Measurements from ENCODE around the gene ASPSCR1.
"Not testable (repeated sequence)": the region's sequence is repeated elsewhere in the genome, so short reads cannot be mapped to it uniquely, and the experiment has no call there.

The ASPSCR1 gene

GRCh38 chr17:81942167-81942553 lies 35.3 kb upstream of the ASPSCR1 start:
- no peak for DNase-seq

- DNase-seq: no peak
Measured at GRCh38 chr17:81944858-81945257, 32.6 kb upstream of the ASPSCR1 start.

DNA sequence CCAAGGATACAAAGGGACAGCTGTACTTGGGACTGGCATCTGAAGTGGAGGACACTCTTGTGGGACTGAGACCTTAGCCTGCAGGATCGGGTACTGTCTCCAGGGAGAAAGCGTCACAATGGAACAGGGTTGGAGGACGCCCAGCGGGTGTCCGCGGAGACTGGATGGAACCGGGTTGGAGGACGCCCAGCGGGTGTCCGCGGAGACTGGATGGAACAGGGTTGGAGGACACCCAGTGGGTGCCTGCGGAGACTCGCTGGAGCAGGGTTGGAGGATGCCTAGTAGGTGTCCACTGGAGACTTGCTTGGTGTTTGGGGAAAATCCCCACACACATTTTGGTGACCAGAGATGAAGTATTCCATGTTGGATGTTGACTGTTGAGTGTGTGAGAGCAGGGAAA lies 30.2 kb upstream of the ASPSCR1 start, which contains the start of gene MYADML2:
MYADML2 (minus strand) TSS at position 45 of the 400 bp plus-strand sequence. CDS start 5,492 bp downstream, outside the sequence.
- DNase-seq: no peak

GRCh38 chr17:81948635-81949378 lies 28.6 kb upstream of the ASPSCR1 start:
- DNase-seq: no peak

- no peak for DNase-seq
Measured at GRCh38 chr17:81950501-81950900, 26.9 kb upstream of the ASPSCR1 start.

- no peak for DNase-seq
Measured at GRCh38 chr17:81951785-81952684, 25.4 kb upstream of the ASPSCR1 start.

DNA sequence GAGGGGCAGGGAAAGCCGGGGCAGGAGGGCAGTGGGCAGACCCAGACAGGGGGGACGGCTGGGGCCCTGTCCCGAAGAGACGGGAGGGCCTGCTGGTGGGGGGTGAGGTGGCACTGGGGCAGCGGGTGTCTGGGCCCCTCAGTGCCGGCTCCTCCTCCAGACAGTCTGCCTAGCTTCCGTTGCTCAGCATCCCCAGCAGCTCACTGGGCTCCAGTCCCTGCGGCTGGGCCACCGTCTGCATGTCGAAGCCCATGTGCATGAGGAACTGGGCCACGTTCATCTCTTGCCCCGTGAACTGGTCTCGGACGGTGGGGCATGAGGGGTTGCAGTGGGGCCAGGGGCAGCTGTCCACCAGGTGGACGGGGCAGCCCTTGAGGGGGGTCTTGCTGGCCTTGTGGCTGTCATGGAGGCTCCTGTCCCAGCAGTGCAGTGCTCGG lies 24.6 kb upstream of the ASPSCR1 start:
- DNase-seq: no peak

DNA sequence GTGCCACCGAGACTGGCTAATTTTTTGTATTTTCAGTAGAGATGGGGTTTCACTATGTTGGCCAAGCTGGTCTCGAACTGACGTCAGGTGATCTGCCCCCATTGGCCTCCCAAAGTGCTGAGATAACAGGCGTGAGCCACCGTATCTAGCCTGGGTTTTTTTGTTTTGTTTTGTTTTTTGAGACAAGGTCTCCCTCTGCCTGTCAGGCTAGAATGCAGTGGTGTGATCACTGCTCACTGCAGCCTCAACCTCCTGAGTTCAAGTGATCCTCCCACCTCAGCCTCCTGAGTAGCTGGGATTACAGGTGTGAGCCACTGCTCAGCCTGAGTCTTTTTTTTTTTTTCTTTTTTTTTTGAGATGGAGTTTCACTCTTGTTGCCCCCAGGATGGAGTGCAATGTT lies 24.0 kb upstream of the ASPSCR1 start:
- not testable (repeated sequence) for DNase-seq

DNA sequence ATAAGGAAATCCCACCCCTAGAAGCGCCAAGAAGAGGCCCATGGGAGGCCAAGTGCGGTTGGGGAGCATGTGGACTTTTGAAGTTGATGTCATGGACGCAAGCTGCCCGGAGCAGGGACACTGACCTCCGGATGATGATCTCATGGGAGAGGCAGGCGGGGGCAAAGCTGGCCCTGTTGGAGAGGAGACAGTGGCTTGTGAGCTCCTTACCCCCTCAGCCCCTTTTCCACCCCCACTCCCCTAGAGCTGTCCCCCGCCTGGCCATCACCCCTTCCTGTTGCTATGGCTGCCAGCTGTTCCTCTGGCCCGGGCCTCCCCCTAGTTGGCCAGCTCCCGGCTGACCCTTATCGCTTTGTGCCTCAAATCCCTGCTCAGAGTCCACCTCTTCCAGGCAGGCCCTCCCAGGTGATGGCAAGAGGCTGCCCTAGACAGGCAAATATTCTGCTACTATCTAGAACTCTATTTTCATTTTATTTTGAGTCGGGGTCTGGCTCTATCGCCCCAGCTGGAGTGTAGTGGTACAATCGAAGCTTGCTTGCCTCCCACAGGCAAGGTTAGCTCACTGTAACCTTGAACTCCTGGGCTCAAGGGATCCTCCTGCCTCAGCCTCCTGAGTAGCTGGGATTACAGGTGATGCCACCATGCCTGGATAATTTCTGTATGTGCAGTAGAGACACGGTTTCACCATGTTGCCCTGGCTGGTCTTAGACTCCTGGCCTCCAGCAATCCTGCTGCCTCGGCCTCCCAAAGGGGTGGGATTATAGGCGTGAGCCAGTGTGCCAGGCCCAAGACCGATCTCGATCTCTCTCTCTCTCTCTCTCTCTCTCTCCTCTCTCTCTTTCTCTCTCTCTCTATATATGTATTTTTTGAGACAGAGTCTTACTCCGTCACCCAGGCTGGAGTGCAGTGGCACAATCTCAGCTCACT lies 23.0 kb upstream of the ASPSCR1 start:
- DNase-seq: peak; percentile 39

- DNase-seq: no peak
Measured at GRCh38 chr17:81955058-81955681, 22.3 kb upstream of the ASPSCR1 start.

GRCh38 chr17:81955756-81956544 lies 21.5 kb upstream of the ASPSCR1 start:
- no peak for DNase-seq

DNA sequence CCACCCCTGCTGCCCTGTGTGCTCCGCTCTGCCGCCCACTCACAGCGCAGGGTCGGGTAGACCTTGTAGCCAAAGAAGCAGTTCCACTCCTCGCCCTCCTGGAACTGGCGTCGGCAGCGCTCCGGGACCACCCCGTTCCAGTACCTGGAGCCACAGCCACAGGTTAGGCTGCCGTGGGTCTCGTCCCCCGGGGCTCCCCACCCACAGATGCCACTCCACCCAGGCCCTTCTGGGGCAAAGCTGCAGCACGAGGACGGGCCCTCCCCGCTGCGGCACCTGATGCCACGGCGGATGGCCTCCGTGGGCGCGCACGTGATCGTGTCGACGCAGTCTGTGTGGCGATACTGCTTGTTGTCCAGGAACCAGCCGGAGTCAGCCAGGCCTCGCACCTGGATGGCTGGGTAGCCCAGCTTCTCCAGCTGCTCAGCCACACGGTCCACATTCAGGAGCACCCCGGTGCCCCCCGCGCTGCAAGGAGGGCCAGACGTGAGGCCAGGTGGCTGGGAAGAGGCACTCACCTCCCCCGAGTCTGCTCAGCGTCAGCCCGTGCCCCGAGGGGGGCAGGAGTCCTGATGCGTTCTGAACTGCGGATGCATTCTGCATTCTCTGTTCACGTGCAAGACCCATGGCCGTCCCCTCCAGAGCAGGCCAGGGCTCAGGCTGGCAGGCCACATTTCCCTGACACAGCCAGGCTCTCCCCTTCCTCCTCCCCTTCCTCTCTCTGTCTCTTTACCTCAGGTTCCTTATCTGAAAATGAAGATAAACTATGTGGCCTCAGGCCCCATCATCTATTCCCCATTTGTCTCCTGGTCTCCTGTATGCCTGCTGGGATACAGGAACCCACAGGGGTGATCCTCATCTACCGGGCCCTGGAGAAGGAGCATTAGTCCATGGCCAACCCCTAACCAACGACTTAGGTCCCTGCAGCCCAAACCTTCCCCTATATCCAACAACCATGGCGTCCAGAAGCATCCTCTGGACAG lies 20.5 kb upstream of the ASPSCR1 start:
- DNase-seq: no peak

- no peak for DNase-seq
Measured at GRCh38 chr17:81957691-81958432, 19.6 kb upstream of the ASPSCR1 start.

DNA sequence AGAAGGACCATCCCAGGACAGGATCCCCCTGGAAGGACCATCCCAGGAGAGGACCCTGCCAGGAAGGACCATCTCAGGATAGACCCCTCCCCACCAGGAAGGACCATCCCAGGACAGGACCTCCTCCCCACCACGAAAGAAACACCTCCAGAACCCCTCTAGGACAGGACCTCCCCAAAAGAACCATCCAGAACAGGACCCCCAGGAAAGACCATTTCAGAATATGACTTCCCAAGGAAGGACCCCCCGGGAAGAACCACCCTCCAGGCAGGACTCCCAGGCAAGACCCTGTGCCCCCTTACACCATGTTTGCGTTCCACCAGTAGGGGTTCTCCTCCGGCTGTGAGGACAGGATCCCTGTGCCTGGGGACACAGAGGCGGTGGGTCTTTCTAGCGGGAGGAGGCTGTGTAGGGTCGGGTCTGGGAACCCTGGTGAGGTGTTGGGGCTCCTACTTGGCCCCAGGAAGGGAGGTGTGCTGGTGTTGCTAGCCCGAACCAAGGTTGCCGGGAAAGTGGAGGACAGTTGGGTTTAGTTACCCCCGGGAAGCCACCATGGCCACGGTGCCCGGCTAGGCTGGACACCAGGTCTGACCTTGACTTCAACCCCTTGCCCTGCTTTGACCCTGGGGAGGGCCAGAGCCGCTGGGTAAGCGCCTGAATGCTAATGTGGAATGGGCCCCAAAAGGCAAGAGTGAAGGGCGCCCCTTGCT lies 18.6 kb upstream of the ASPSCR1 start:
- DNase-seq: no peak

- peak; percentile 55 for DNase-seq
Measured at GRCh38 chr17:81959362-81960129, 17.9 kb upstream of the ASPSCR1 start.

- DNase-seq: no peak
Measured at GRCh38 chr17:81960130-81960958, 17.1 kb upstream of the ASPSCR1 start.

- peak; percentile 42 for DNase-seq
Measured at GRCh38 chr17:81961087-81961511, 16.3 kb upstream of the ASPSCR1 start, which contains the start of gene NOTUM. TSS of gene NOTUM (minus strand) at chr17:81961187. CDS start at chr17:81960909, 278 bp downstream.

Data from EL (cell line).